Pancreas (tissue), 10 donors: ENCODE results near the gene PROB1. TPM values are rescaled to one million over a fixed set of nuclear protein-coding genes. Genes with fewer than 3 reads are reported as not detected.
"Not testable (repeated sequence)": the region's sequence is repeated elsewhere in the genome, so short reads cannot be mapped to it uniquely, and the experiment has no call there.

ENCODE experiments used
- ATAC-seq, 4 donors: fragments of 200-7000 bp; cut with Tn5 transposase; one replicate each; pipeline versions ENCODE4 v1.8.0 to v1.9.1; 2020; ENCODE audit warnings: mild to moderate bottlenecking in 4 of 4, moderate library complexity in 4 of 4
- DNase-seq, 6 donors: peaks; one replicate each; pipeline ENCODE4 v3.0.0-alpha.2; 2020
- FAIRE-seq: peaks from 2 replicates; lab custom pipeline; 2012; peaks lifted over from hg19 to GRCh38; lab: Jason Lieb, UNC
- H3K27ac ChIP-seq, 4 donors: fragments of 200-600 bp; sonication (generic); 1 replicate in 3 of 4; 2 replicates in 1 of 4; pipeline versions ENCODE4 v1.5.0 to v1.8.0; 2020
- H3K27me3 ChIP-seq, 4 donors: fragments of 200-600 bp; one replicate each; pipeline ENCODE4 v1.8.0; 2021
- H3K36me3 ChIP-seq, 3 donors: fragments of 200-600 bp; sonication (generic) in 1 of 3; one replicate each; pipeline versions ENCODE4 v1.5.0 to v1.8.0; 2020 to 2021
- H3K4me1 ChIP-seq, 3 donors: fragments of 200-600 bp; one replicate each; pipeline ENCODE4 v1.8.0; 2021
- H3K4me3 ChIP-seq, 4 donors: fragments of 200-600 bp; sonication (generic) in 2 of 4; one replicate each; pipeline versions ENCODE4 v1.5.0 to v1.8.0; 2020 to 2021
- H3K9me3 ChIP-seq, 4 donors: fragments of 200-600 bp; one replicate each; pipeline ENCODE4 v1.8.0; 2021
- CTCF ChIP-seq, 4 donors: fragments of 200-600 bp; sonication (generic) in 3 of 4; IDR thresholded peaks; one replicate each; pipeline versions ENCODE4 v1.5.0 to v1.8.0; 2021; ENCODE audit warnings: antibody characterized with exemption in 4 of 4
- WGBS, 2 donors: extraction: QIAGEN DNeasy Blood & Tissue Kit; methylation state at CpG; one replicate each; pipeline ENCODE4 v1.1.7; 2013; 5-methylcytosine and 5-hydroxymethylcytosine counted together
- intact Hi-C, 3 donors: fragments of 100-400 bp; cut with DNase I; formaldehyde crosslinking; loops; one replicate each; pipeline versions ENCODE4 v1.11.1 to v1.14.2; 2022
- polyA plus RNA-seq, 2 donors: library from polyadenylated mRNA; stranded (reverse); fragments of 200-250 nt; gene quantifications; one replicate each; pipeline ENCODE4 v1.2.3, GENCODE V29; 2013
- total RNA-seq, 6 donors: library from RNA; stranded (reverse); fragmentation: NEBNext Ultra II Directional in 4 of 6; extraction: Animal tissue kit (Norgen Biotek cat#: 25700) in 4 of 6; gene quantifications; one replicate each; pipeline versions ENCODE4 v1.2.1 to v1.2.4, GENCODE V29; 2021 to 2023
- donor health status: healthy with polysubstance abuse.
- donor health status: DM: no; HTN: no; CAD: no; lungs with moderate emphysema.
- donor health status: DM: no; HTN: no; CAD: no.
- donor health status: control.
- donor health status: control.
- donor health status: Bipolar disorder and iron deficiency.
- donor health status: DM: yes; HTN: yes; CAD: no.
- donor health status: DM: no; HTN: no; CAD: no.
- donor health status: DM: no; HTN: no; CAD: no.
- donor health status: DM: yes; HTN: yes; CAD: no.

The PROB1 gene, protein sequence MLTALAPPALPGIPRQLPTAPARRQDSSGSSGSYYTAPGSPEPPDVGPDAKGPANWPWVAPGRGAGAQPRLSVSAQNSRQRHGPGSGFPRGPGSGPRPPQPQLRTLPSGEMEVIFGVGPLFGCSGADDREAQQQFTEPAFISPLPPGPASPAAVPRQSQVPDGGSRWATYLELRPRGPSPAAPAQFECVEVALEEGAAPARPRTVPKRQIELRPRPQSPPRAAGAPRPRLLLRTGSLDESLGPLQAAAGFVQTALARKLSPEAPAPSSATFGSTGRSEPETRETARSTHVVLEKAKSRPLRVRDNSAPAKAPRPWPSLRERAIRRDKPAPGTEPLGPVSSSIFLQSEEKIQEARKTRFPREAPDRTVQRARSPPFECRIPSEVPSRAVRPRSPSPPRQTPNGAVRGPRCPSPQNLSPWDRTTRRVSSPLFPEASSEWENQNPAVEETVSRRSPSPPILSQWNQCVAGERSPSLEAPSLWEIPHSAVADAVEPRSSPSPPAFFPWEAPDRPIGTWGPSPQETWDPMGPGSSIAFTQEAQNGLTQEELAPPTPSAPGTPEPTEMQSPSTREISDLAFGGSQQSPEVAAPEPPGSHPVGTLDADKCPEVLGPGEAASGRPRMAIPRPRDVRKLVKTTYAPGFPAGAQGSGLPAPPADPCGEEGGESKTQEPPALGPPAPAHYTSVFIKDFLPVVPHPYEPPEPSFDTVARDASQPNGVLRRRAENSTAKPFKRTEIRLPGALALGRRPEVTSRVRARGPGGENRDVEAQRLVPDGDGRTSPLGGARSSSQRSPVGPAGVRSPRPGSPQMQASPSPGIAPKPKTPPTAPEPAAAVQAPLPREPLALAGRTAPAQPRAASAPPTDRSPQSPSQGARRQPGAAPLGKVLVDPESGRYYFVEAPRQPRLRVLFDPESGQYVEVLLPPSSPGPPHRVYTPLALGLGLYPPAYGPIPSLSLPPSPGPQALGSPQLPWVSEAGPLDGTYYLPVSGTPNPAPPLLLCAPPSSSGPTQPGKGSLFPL
- total RNA-seq: under 1 TPM; 0.19 to 0.38 (median 0.31) TPM
- under 1 TPM; 0.34 to 0.38 TPM for polyA plus RNA-seq

- FAIRE-seq (no peak), ATAC-seq (peak in 2 of 4 donors; percentile 14 to 23), DNase-seq (peak in 2 of 6 donors; percentile 16 to 71)
- Histone ChIP-seq H3K9me3 (no peaks in the 10 kb centered on the region), H3K27me3 (peaks cover 0 to 6% (median 2%) of the 10 kb centered on the region in 4 donors), H3K36me3 (no peaks in the 10 kb centered on the region), H3K4me1 (peaks cover 0 to 6% (median 0%) of the 10 kb centered on the region in 3 donors), H3K27ac (no peak within 1 kb of the TSS), H3K4me3 (peak within 1 kb of the TSS in 3 of 4 donors; percentile 7 to 47 (median 28))
- WGBS, 2 donors: 20% methylated on average over 58 to 76 of the region's 76 CpGs
- intact Hi-C loops: no loop called here
- no peak for TF ChIP-seq CTCF (IDR thresholded peaks at IDR 0.05)
Measured at GRCh38 chr5:139394654-139395566, at the start of gene PROB1. Gene PROB1, minus strand, starts transcription at chr5:139395104. Its CDS starts 23 bp downstream, at chr5:139395081.

GRCh38 chr5:139443831-139444453, 49.0 kb upstream of the PROB1 start:
- H3K27me3 ChIP-seq: no peaks in the 10 kb centered on the region
- no peak overlapping the region for H3K27ac ChIP-seq
- ATAC-seq: no peak
- WGBS, 2 donors: 73 to 75% methylated on average over 4 of the region's 4 CpGs
- no peaks in the 10 kb centered on the region for H3K9me3 ChIP-seq
- intact Hi-C loops: no loop called here
- H3K4me3 ChIP-seq: no peak overlapping the region
- H3K36me3 ChIP-seq: no peaks in the 10 kb centered on the region
- no peak for DNase-seq
- TF ChIP-seq CTCF (IDR thresholded peaks at IDR 0.05): no peak
- no peak for FAIRE-seq
- no peaks in the 10 kb centered on the region for H3K4me1 ChIP-seq

DNA sequence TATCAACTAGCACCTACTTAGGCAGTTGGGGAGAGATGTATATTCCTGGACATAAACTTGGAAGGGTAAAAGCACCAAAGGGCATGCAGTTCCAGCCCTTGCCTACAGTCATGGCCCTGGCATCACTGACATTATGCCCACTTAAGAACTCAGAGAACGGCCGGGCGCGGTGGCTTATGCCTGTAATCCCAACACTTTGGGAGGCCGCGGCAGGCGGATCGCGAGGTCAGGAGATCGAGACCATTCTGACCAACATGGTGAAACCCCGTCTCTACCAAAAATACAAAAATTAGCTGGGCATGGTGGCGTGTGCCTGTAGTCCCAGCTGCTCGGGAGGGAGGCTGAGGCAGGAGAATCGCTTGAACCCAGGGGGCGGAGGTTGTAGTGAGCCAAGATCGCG, 45.5 kb upstream of the PROB1 start:
- DNase-seq, H3K4me3 ChIP-seq, H3K9me3 ChIP-seq, H3K4me1 ChIP-seq, intact Hi-C loops, H3K36me3 ChIP-seq, FAIRE-seq, H3K27me3 ChIP-seq, ATAC-seq, H3K27ac ChIP-seq: not testable (repeated sequence)
- 94 to 96% methylated on average over 17 of the region's 17 CpGs for WGBS, 2 donors

DNA sequence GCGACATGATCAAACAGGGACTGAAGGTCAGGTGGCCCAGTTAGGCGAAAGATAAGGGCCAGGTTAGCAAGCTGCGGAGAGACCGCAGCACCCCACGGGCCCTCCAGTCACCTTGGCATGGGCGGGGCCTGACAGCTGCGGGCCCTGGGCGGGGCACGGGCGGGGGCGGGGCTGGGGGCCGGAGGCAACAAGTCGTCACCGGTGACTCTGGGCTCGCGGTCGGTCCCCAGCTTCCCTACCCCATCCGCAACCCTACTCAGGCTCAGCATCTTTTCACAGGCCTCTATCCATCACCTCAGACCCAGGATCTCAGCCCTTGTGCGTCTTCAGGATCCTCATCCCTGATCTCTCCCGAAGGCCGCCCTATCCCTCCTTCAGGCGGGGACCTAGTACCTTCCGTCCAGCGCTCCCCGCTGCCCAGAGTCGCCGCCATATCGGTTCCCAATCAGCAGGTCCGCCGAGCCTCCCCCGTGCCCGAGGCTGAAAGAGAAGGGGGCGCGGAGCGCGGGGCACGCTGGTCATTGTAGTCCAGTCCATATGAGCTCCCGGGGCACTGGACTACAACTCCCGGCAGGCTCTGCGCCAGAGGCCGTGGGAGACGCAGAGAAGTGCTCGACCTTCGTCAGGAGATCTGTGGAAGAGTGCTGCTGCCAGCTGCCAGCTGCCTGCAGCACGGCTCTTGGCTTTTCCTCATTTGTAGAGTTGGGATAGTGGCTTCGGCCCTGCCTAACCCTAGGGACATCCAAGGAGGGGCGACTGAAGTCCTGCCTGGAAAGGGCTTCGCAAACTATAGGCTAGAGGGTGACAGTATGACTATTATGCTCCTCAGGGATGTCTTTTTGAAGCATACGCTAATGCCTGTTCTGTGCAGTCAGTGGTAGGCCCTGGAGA, 44.4 kb upstream of the PROB1 start, which contains the start of gene DNAJC18:
TSS of gene DNAJC18 (minus strand) at position 513 of the 891 bp plus-strand sequence. CDS start at position 433, 80 bp downstream.
- Histone ChIP-seq H3K9me3 (no peaks in the 10 kb centered on the region), H3K4me1 (no peaks in the 10 kb centered on the region), H3K4me3 (peak within 1 kb of the TSS; percentile 43 to 80 (median 66)), H3K27ac (peak within 1 kb of the TSS; percentile 84 to 91 (median 88)), H3K27me3 (no peaks in the 10 kb centered on the region), H3K36me3 (no peaks in the 10 kb centered on the region)
- intact Hi-C loops: no loop called here
- DNase-seq: peak; percentile 87 to 95 (median 90)
- WGBS, 2 donors: 3 to 4% methylated on average over 49 of the region's 49 CpGs
- no peak for FAIRE-seq
- TF ChIP-seq CTCF (IDR thresholded peaks at IDR 0.05): no peak
- peak; percentile 97 to 99 (median 98) for ATAC-seq
